OCI-LY7 (cell line): ENCODE data around the gene RCN2. TPM values are rescaled to one million over a fixed set of nuclear protein-coding genes. Genes with fewer than 3 reads are reported as not detected.

Experiments
- BruUV-seq: library from RNA; stranded (reverse); fragments of 400-500 nt; replicated peaks from 2 replicates; lab custom pipeline; 2021; lab: Mats Ljungman, UMichigan
- CTCF ChIA-PET: fragments of 300-600 bp; sonication (Branson Sonifier 250); formaldehyde crosslinking; loops from one replicate; lab custom pipeline; 2022; ENCODE audit warnings: antibody characterized with exemption; ENCODE audit not compliant: unreplicated experiment; lab: Charles Lee
- POLR2A ChIA-PET: fragments of 300-600 bp; sonication (Branson Sonifier 250); formaldehyde crosslinking; loops from one replicate; lab custom pipeline; 2022; ENCODE audit warnings: antibody characterized with exemption; lab: Charles Lee
- DNase-seq: peaks from one replicate; pipeline ENCODE4 v3.0.0-alpha.2; 2015; ENCODE audit warnings: low spot score
- H2AFZ ChIP-seq: fragments of 200-600 bp; sonication (generic), shearing (Covaris generic); 2 replicates; pipeline ENCODE4 v1.6.1; 2014; ENCODE audit warnings: mild to moderate bottlenecking, antibody characterized with exemption, low read length, moderate library complexity
- H3K27ac ChIP-seq: fragments of 200-600 bp; sonication (generic); 2 replicates; pipeline ENCODE4 v1.5.1; 2014; ENCODE audit warnings: mixed run types, low read depth, mild to moderate bottlenecking, moderate library complexity, low read length, inconsistent platforms; ENCODE audit not compliant: poor library complexity, severe bottlenecking
- H3K36me3 ChIP-seq: fragments of 200-600 bp; sonication (generic); 2 replicates; pipeline ENCODE4 v1.6.1; 2014; ENCODE audit warnings: mild to moderate bottlenecking, antibody characterized with exemption, low read length, moderate library complexity, mixed read lengths; ENCODE audit not compliant: insufficient read depth
- H3K4me1 ChIP-seq: fragments of 200-600 bp; sonication (generic); 2 replicates; pipeline ENCODE4 v1.5.1; 2014; ENCODE audit warnings: mild to moderate bottlenecking, low read length; ENCODE audit not compliant: insufficient read depth, poor library complexity, severe bottlenecking
- H3K4me2 ChIP-seq: fragments of 200-600 bp; sonication (generic); 2 replicates; pipeline ENCODE4 v1.6.1; 2014; ENCODE audit warnings: mild to moderate bottlenecking, low read length
- H3K4me3 ChIP-seq: fragments of 200-600 bp; sonication (generic); 2 replicates; pipeline ENCODE4 v1.5.1; 2014; ENCODE audit warnings: mild to moderate bottlenecking, low read depth, low read length; ENCODE audit not compliant: poor library complexity, severe bottlenecking
- H3K79me2 ChIP-seq: fragments of 200-600 bp; sonication (generic); 2 replicates; pipeline ENCODE4 v1.6.1; 2016; ENCODE audit warnings: low read depth, mild to moderate bottlenecking, low read length, moderate library complexity, mixed read lengths; ENCODE audit not compliant: insufficient read depth
- H3K9me2 ChIP-seq: fragments of 200-600 bp; sonication (generic); 2 replicates; pipeline ENCODE4 v1.6.1; 2016; ENCODE audit warnings: mild to moderate bottlenecking, low read length, mixed read lengths; ENCODE audit not compliant: insufficient read depth
- H3K9me3 ChIP-seq: fragments of 200-600 bp; sonication (generic); 2 replicates; pipeline ENCODE4 v1.6.1; 2014; ENCODE audit warnings: mild to moderate bottlenecking, mixed run types, low read length, mixed read lengths
- H4K20me1 ChIP-seq: fragments of 200-600 bp; sonication (generic); 2 replicates; pipeline ENCODE4 v1.6.1; 2014; ENCODE audit warnings: mild to moderate bottlenecking, antibody characterized with exemption, low read length, moderate library complexity, mixed read lengths; ENCODE audit not compliant: insufficient read depth
- CTCF ChIP-seq: fragments of 200-600 bp; sonication (generic); conservative IDR thresholded peaks from 2 replicates; pipeline ENCODE4 v1.5.1; 2014; ENCODE audit warnings: mild to moderate bottlenecking, antibody characterized with exemption, low read length, moderate library complexity, mixed read lengths
- EZH2phosphoT487 ChIP-seq: fragments of 200-600 bp; sonication (generic); IDR thresholded peaks from 2 replicates; pipeline ENCODE4 v1.6.1; 2018; ENCODE audit warnings: low read depth, borderline replicate concordance, mild to moderate bottlenecking, mixed run types, antibody characterized with exemption, low read length, moderate library complexity, mixed read lengths
- intact Hi-C: fragments of 100-400 bp; cut with micrococcal nuclease; formaldehyde crosslinking; loops from one replicate; pipeline ENCODE4 v1.10.0; 2022; ENCODE audit not compliant: unreplicated experiment
- total RNA-seq, 2 experiments: library from RNA; depleted of rRNA in 1 of 2; stranded (reverse); fragments of >200 nt in 1 of 2; shearing (Covaris generic) in 1 of 2; gene quantifications; 2 replicates each; pipeline ENCODE4 v1.2.3, GENCODE V29; 2014 to 2022

The RCN2 gene
- total RNA-seq, 2 experiments from 2014 or later = 32.8 to 39.1 TPM

GRCh38 chr15:76953913-76954312 is 22.4 kb downstream of the RCN2 start:
- no peak overlapping the region for H2AFZ ChIP-seq
- POLR2A ChIA-PET = interaction anchor here (0.6 to 0.9 kb wide), 3 partner anchors 42 to 558 kb away, joined by 3 to 6 read pairs (median 4); no protein-coding TSS in a partner anchor
- no peak overlapping the region for H3K4me3 ChIP-seq
- no peak overlapping the region for H3K27ac ChIP-seq
- BruUV-seq = no TSS peak
- H3K9me2 ChIP-seq = no peaks in the 10 kb centered on the region
- no peaks in the 10 kb centered on the region for H3K4me1 ChIP-seq
- no peak for TF ChIP-seq EZH2phosphoT487
- no peak for TF ChIP-seq CTCF
- H3K79me2 ChIP-seq = no peaks in the 10 kb centered on the region
- H3K4me2 ChIP-seq = no peak overlapping the region
- intact Hi-C loops = no loop called here
- no peak for DNase-seq
- H3K36me3 ChIP-seq = peaks cover 16% of the 10 kb centered on the region
- CTCF ChIA-PET = no interaction called here
- peaks cover 3% of the 10 kb centered on the region; the same call in 1 of the 2 replicates for H3K9me3 ChIP-seq
- H4K20me1 ChIP-seq = no peaks in the 10 kb centered on the region

GRCh38 chr15:76954744-76955143 is 23.2 kb downstream of the RCN2 start:
- Histone ChIP-seq H3K4me3 (no peak overlapping the region), H3K9me3 (no peaks in the 10 kb centered on the region), H3K9me2 (no peaks in the 10 kb centered on the region), H2AFZ (no peak overlapping the region), H3K27ac (no peak overlapping the region), H3K36me3 (peaks cover 9% of the 10 kb centered on the region), H4K20me1 (no peaks in the 10 kb centered on the region), H3K4me1 (no peaks in the 10 kb centered on the region), H3K79me2 (no peaks in the 10 kb centered on the region), H3K4me2 (no peak overlapping the region)
- intact Hi-C loops = no loop called here
- DNase-seq = no peak
- no peak for TF ChIP-seq CTCF
- TF ChIP-seq EZH2phosphoT487 = no peak
- BruUV-seq = no TSS peak
- ChIA-PET CTCF (no interaction called here), POLR2A (interaction anchor here (0.6 to 1.4 kb wide), 3 partner anchors 8 to 557 kb away, joined by 3 to 6 read pairs (median 3); no protein-coding TSS in a partner anchor)

- Histone ChIP-seq H3K27ac (no peak overlapping the region), H3K4me2 (no peak overlapping the region), H3K9me2 (no peaks in the 10 kb centered on the region), H3K79me2 (no peaks in the 10 kb centered on the region), H2AFZ (no peak overlapping the region), H4K20me1 (no peaks in the 10 kb centered on the region), H3K4me3 (no peak overlapping the region), H3K4me1 (no peaks in the 10 kb centered on the region), H3K9me3 (no peaks in the 10 kb centered on the region), H3K36me3 (no peaks in the 10 kb centered on the region)
- CTCF ChIA-PET = no interaction called here
- intact Hi-C loops = no loop called here
- TF ChIP-seq CTCF = no peak
- no peak for TF ChIP-seq EZH2phosphoT487
- no peak for DNase-seq
- BruUV-seq = no TSS peak
- POLR2A ChIA-PET = interaction anchor here (0.6 to 2.4 kb wide), 5 partner anchors 15 to 34 kb away, joined by 3 to 5 read pairs (median 3); partner anchors contain the start of gene PSTPIP1
Measured at GRCh38 chr15:76961268-76962011, 29.9 kb downstream of the RCN2 start.
